ENCODE measurements around the gene NDUFS6. TPM values are rescaled to one million over a fixed set of nuclear protein-coding genes. Genes with fewer than 3 reads are reported as not detected.

NDUFS6 gene
- polyA plus RNA-seq, 1 donor from 2014 or later = 72.0 TPM

- Histone ChIP-seq H3K4me3 (ENCODE audit: low read length) (no peak overlapping the region), H3K36me3 (ENCODE audit: insufficient read depth, low read length) (no peaks in the 10 kb centered on the region), H3K27ac (ENCODE audit: low read length) (no peak overlapping the region), H3K27me3 (ENCODE audit: insufficient read depth, low read depth, low read length) (no peaks in the 10 kb centered on the region), H3K9me2 (ENCODE audit: insufficient read depth, low read length) (no peaks in the 10 kb centered on the region), H3K79me2 (replicated peaks; ENCODE audit: insufficient read depth, low read length) (no peaks in the 10 kb centered on the region), H3K9ac (ENCODE audit: low read length) (no peak overlapping the region), H3F3A (ENCODE audit: insufficient read depth, low read length, poor library complexity, severe bottlenecking) (no peaks in the 10 kb centered on the region), H3K4me2 (ENCODE audit: low read length) (no peak overlapping the region), H3K9me3 (ENCODE audit: low read length) (no peaks in the 10 kb centered on the region), H4K20me1 (ENCODE audit: insufficient read depth) (no peaks in the 10 kb centered on the region), H2AFZ (ENCODE audit: low read depth, low read length) (no peak overlapping the region)
- TF ChIP-seq RAD21 (conservative IDR thresholded peaks at IDR 0.05) (no peak), REST (IDR thresholded peaks at IDR 0.05; ENCODE audit: borderline replicate concordance) (no peak), SMC3 (conservative IDR thresholded peaks at IDR 0.05; ENCODE audit: poor library complexity) (no peak), POLR2AphosphoS5 (IDR thresholded peaks at IDR 0.05) (no peak), MXI1 (conservative IDR thresholded peaks at IDR 0.05; ENCODE audit: poor library complexity, severe bottlenecking) (no peak), EZH2 (IDR thresholded peaks at IDR 0.05; ENCODE audit: borderline replicate concordance, insufficient read depth, low read length, poor library complexity, severe bottlenecking) (no peak), EP300 (conservative IDR thresholded peaks at IDR 0.05; ENCODE audit: poor library complexity, severe bottlenecking) (no peak), TAF1 (IDR thresholded peaks at IDR 0.05; ENCODE audit: low read depth) (no peak)
- TF ChIP-seq, protein P1, sequence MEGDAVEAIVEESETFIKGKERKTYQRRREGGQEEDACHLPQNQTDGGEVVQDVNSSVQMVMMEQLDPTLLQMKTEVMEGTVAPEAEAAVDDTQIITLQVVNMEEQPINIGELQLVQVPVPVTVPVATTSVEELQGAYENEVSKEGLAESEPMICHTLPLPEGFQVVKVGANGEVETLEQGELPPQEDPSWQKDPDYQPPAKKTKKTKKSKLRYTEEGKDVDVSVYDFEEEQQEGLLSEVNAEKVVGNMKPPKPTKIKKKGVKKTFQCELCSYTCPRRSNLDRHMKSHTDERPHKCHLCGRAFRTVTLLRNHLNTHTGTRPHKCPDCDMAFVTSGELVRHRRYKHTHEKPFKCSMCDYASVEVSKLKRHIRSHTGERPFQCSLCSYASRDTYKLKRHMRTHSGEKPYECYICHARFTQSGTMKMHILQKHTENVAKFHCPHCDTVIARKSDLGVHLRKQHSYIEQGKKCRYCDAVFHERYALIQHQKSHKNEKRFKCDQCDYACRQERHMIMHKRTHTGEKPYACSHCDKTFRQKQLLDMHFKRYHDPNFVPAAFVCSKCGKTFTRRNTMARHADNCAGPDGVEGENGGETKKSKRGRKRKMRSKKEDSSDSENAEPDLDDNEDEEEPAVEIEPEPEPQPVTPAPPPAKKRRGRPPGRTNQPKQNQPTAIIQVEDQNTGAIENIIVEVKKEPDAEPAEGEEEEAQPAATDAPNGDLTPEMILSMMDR (IDR thresholded peaks at IDR 0.05; ENCODE audit: poor library complexity, severe bottlenecking) = no peak
Observed at GRCh38 chr5:1761453-1761755, 39.8 kb upstream of the NDUFS6 start.

DNA sequence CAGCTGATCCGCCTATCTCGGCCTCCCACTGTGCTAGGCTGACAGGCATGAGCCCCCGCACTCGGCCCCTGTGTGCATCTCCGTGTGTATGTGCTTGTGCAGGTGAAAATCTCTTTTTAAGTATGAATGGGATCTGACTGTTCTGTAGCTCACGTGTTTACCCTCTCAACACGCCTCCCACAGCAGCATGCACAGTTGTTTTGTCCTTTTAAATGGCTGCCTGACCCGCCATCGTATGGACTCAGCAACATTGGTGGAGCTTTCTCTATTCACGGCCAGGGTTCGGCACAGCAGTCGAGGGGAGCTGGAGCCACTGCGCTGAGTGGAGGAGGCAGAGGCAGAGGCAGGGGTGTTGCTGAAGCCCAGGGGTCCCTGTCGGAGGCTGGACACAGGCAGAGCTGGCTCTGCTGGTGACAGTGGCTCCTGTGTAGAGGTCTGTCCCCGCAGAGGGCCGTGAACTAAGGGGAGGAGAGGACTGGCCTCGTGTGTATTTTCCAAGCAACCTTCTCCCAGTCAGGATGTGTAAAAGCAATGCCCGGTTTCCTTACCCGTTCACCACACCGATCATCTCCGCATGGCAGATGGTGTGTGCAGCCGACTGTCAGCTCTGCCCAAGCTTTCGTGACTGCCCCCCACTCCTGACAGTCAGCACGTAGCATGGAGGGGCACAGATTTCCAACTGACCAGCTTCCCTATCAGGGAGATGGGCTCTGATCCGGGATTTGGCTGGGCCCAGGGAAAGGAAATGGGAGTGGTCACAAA, 38.9 kb upstream of the NDUFS6 start:
- H3K27me3 ChIP-seq (ENCODE audit: insufficient read depth, low read depth, low read length) = no peaks in the 10 kb centered on the region
- H3K9ac ChIP-seq (ENCODE audit: low read length) = no peak overlapping the region
- no peaks in the 10 kb centered on the region for H4K20me1 ChIP-seq (ENCODE audit: insufficient read depth)

More for the DNA sequence above, 38.9 kb upstream of the NDUFS6 start:
- no peak overlapping the region for H3K27ac ChIP-seq (ENCODE audit: low read length)
- H3F3A ChIP-seq (ENCODE audit: insufficient read depth, low read length, poor library complexity, severe bottlenecking) = no peaks in the 10 kb centered on the region
- no peaks in the 10 kb centered on the region for H3K9me2 ChIP-seq (ENCODE audit: insufficient read depth, low read length)
- TF ChIP-seq, protein P1 (IDR thresholded peaks at IDR 0.05; ENCODE audit: poor library complexity, severe bottlenecking) = no peak
- no peak for TF ChIP-seq TAF1 (IDR thresholded peaks at IDR 0.05; ENCODE audit: low read depth)
- TF ChIP-seq REST (IDR thresholded peaks at IDR 0.05; ENCODE audit: borderline replicate concordance) = no peak
- no peak for TF ChIP-seq RAD21 (conservative IDR thresholded peaks at IDR 0.05)
- no peak for TF ChIP-seq EZH2 (IDR thresholded peaks at IDR 0.05; ENCODE audit: borderline replicate concordance, insufficient read depth, low read length, poor library complexity, severe bottlenecking)
- no peak for TF ChIP-seq EP300 (conservative IDR thresholded peaks at IDR 0.05; ENCODE audit: poor library complexity, severe bottlenecking)
- TF ChIP-seq POLR2AphosphoS5 (IDR thresholded peaks at IDR 0.05) = no peak
- no peak for TF ChIP-seq SMC3 (conservative IDR thresholded peaks at IDR 0.05; ENCODE audit: poor library complexity)
- no peak for TF ChIP-seq MXI1 (conservative IDR thresholded peaks at IDR 0.05; ENCODE audit: poor library complexity, severe bottlenecking)
- no peaks in the 10 kb centered on the region for H3K36me3 ChIP-seq (ENCODE audit: insufficient read depth, low read length)
- H3K79me2 ChIP-seq (replicated peaks; ENCODE audit: insufficient read depth, low read length) = no peaks in the 10 kb centered on the region
- no peaks in the 10 kb centered on the region for H3K9me3 ChIP-seq (ENCODE audit: low read length)
- no peak overlapping the region for H3K4me2 ChIP-seq (ENCODE audit: low read length)
- H3K4me3 ChIP-seq (ENCODE audit: low read length) = no peak overlapping the region
- no peak overlapping the region for H2AFZ ChIP-seq (ENCODE audit: low read depth, low read length)

Measured in neural cell (in vitro differentiated cells).